B cell (primary cell): ENCODE measurements around the gene FAM13B. TPM values are rescaled to one million over a fixed set of nuclear protein-coding genes. Genes with fewer than 3 reads are reported as not detected.

Experiments
- ATAC-seq: fragments of 200-7000 bp; cut with Tn5 transposase; one replicate; pipeline ENCODE4 v1.10.0; 2021; ENCODE audit warnings: low read depth, mild to moderate bottlenecking, moderate number of reproducible peaks, moderate library complexity
- CTCF ChIA-PET: fragments of 350-600 bp; sonication (Branson Sonifier 250); formaldehyde crosslinking; loops from one replicate; lab custom pipeline; 2021; ENCODE audit warnings: antibody characterized with exemption, inconsistent platforms; lab: Charles Lee
- POLR2A ChIA-PET: fragments of 350-600 bp; sonication (Branson Sonifier 250); formaldehyde crosslinking; loops from one replicate; lab custom pipeline; 2021; ENCODE audit warnings: antibody characterized with exemption; lab: Charles Lee
- DNase-seq: peaks from one replicate; pipeline ENCODE4 v3.0.0; 2013
- H2AFZ ChIP-seq: 2 replicates; pipeline ENCODE4 v1.6.1; 2012; ENCODE audit warnings: mild to moderate bottlenecking, low read depth, low read length; ENCODE audit not compliant: insufficient read depth, poor library complexity, severe bottlenecking
- H3K27ac ChIP-seq, 2 donors: 1 replicate in 1 of 2; 2 replicates in 1 of 2; pipeline ENCODE4 v1.5.1; 2012 to 2013; ENCODE audit warnings: low read length in 2 of 2, mild to moderate bottlenecking in 2 of 2, moderate library complexity in 1 of 2
- H3K27me3 ChIP-seq, 4 experiments: fragments of 200-600 bp in 1 of 4; sonication (generic) in 1 of 4; replicated peaks in 1 of 4; 1 replicate in 2 of 4; 2 replicates in 2 of 4; pipeline versions ENCODE4 v1.6.1 to v1.7.0; 2013 to 2016; ENCODE audit warnings: low read length in 3 of 4, mild to moderate bottlenecking in 2 of 4, mixed read lengths in 1 of 4, moderate library complexity in 1 of 4; ENCODE audit not compliant: insufficient read depth in 4 of 4, control insufficient read depth in 3 of 4; ENCODE audit errors: control extremely low read depth in 1 of 4
- H3K36me3 ChIP-seq, 2 experiments: replicated peaks in 1 of 2; 1 replicate in 1 of 2; 2 replicates in 1 of 2; pipeline versions ENCODE4 v1.6.1 to v1.7.1; 2013; ENCODE audit warnings: low read length in 1 of 2; ENCODE audit not compliant: insufficient read depth in 2 of 2, control insufficient read depth in 1 of 2; ENCODE audit errors: control extremely low read depth in 1 of 2, extremely low read depth in 1 of 2
- H3K4me1 ChIP-seq, 2 donors: fragments of 200-600 bp in 1 of 2; sonication (generic) in 1 of 2; 1 replicate in 1 of 2; 2 replicates in 1 of 2; pipeline versions ENCODE4 v1.5.1 to v1.6.1; 2013 to 2017; ENCODE audit warnings: low read length in 2 of 2; ENCODE audit not compliant: control insufficient read depth in 2 of 2, insufficient read depth in 2 of 2
- H3K4me2 ChIP-seq: replicated peaks from 2 replicates; pipeline ENCODE3; 2012; ENCODE audit warnings: mild to moderate bottlenecking, low read depth, low read length; ENCODE audit not compliant: poor library complexity, severe bottlenecking
- H3K4me3 ChIP-seq, 5 experiments: fragments of 200-600 bp in 1 of 5; sonication (generic) in 1 of 5; 1 replicate in 3 of 5; 2 replicates in 2 of 5; pipeline versions ENCODE4 v1.5.1 to v1.7.0; 2011 to 2016; ENCODE audit warnings: low read length in 4 of 5, mild to moderate bottlenecking in 4 of 5, low read depth in 2 of 5, control low read depth in 1 of 5, moderate library complexity in 1 of 5; ENCODE audit not compliant: insufficient read depth in 1 of 5; ENCODE audit errors: control extremely low read depth in 1 of 5, extremely low read depth in 1 of 5
- H3K79me2 ChIP-seq: fragments of 200-600 bp; sonication (generic); one replicate; pipeline ENCODE4 v1.6.0; 2016; ENCODE audit warnings: low read length; ENCODE audit not compliant: control insufficient read depth, insufficient read depth
- H3K9ac ChIP-seq: fragments of 200-600 bp; sonication (generic); 2 replicates; pipeline ENCODE4 v1.6.1; 2017; ENCODE audit warnings: mild to moderate bottlenecking, low read length, moderate library complexity
- H3K9me3 ChIP-seq, 3 donors: one replicate each; pipeline versions ENCODE4 v1.6.1 to v1.7.1; 2013; ENCODE audit warnings: low read length in 2 of 3; ENCODE audit not compliant: control insufficient read depth in 2 of 3, insufficient read depth in 1 of 3; ENCODE audit errors: control extremely low read depth in 1 of 3
- H4K20me1 ChIP-seq: 2 replicates; pipeline ENCODE4 v1.6.0; 2012; ENCODE audit warnings: mild to moderate bottlenecking, low read length; ENCODE audit not compliant: insufficient read depth, control insufficient read depth, poor library complexity, severe bottlenecking
- H3K27ac Mint-ChIP-seq: one replicate; pipeline ENCODE4 v1.8.0; 2021; ENCODE audit warnings: mixed read lengths
- H3K27me3 Mint-ChIP-seq: one replicate; pipeline ENCODE4 v1.8.0; 2021; ENCODE audit warnings: mixed read lengths
- H3K4me1 Mint-ChIP-seq: one replicate; pipeline ENCODE4 v1.8.0; 2021; ENCODE audit warnings: mixed read lengths
- H3K4me3 Mint-ChIP-seq: one replicate; pipeline ENCODE4 v1.8.0; 2021; ENCODE audit warnings: mixed read lengths
- H3K9me3 Mint-ChIP-seq: one replicate; pipeline ENCODE4 v1.8.0; 2022; ENCODE audit warnings: mixed read lengths; ENCODE audit not compliant: insufficient read depth
- EZH2 ChIP-seq: IDR thresholded peaks from 2 replicates; pipeline ENCODE4 v1.6.1; 2012; ENCODE audit warnings: borderline replicate concordance, low read depth, mild to moderate bottlenecking, moderate library complexity, low read length; ENCODE audit not compliant: insufficient read depth, poor library complexity, severe bottlenecking
- WGBS: methylation state at CpG from one replicate; pipeline ENCODE4 v1.1.5; 2013; ENCODE audit warnings: missing lambda C conversion rate; ENCODE audit not compliant: insufficient coverage; 5-methylcytosine and 5-hydroxymethylcytosine counted together
- intact Hi-C: fragments of 100-400 bp; cut with micrococcal nuclease; formaldehyde crosslinking; loops from one replicate; pipeline ENCODE4 v1.10.0; 2022
- polyA plus RNA-seq: library from polyadenylated mRNA; depleted of rRNA; stranded (reverse); fragments of >200 nt; gene quantifications from 2 replicates; pipeline ENCODE4 v1.2.3, GENCODE V29; 2012
- total RNA-seq, 2 donors: library from RNA; stranded (reverse); fragments of 120-200 nt in 1 of 2; gene quantifications; 1 replicate in 1 of 2; 2 replicates in 1 of 2; pipeline versions ENCODE4 v1.2.3 to v1.2.4, GENCODE V29; 2013 to 2022
- TF ChIP-seq, protein P1 (sequence below): fragments of 200-600 bp; IDR thresholded peaks from one replicate; pipeline ENCODE4 v1.8.0; 2022; ENCODE audit warnings: antibody characterized with exemption, mild to moderate bottlenecking

Gene FAM13B
- total and polyA plus RNA-seq, 2 donors (not counting 1 experiment from before 2014, with no cell fraction given), result 17.3 to 118 TPM

DNA sequence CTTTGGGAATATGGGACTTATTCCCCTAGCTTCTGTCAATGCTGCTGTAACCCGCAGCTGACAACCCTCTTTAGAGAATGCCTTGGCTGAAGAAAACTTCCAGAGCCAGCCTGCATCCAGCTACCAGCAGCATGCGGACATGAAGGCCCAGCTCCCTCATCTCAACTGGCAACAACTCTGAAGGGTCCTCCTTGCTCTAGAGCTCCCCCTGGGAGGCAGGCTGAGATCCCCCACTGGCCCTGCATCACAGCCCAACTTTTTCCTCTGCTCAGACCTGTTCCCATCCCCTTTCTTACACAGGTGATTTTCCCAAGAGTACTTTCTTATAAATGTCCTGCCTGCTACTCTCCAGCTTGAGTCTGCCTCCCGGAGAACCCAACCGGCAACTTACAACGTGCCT lies 32.2 kb upstream of the FAM13B start:
- H3K4me3 ChIP-seq, result no peak overlapping the region
- no peak overlapping the region for H2AFZ ChIP-seq
- H3K4me2 ChIP-seq, result no peak overlapping the region
- H3K9ac ChIP-seq, result no peak overlapping the region
- POLR2A ChIA-PET, result no interaction called here
- H3K79me2 ChIP-seq, result no peaks in the 10 kb centered on the region
- no peak for DNase-seq
- no peak for TF ChIP-seq EZH2
- TF ChIP-seq, protein P1, sequence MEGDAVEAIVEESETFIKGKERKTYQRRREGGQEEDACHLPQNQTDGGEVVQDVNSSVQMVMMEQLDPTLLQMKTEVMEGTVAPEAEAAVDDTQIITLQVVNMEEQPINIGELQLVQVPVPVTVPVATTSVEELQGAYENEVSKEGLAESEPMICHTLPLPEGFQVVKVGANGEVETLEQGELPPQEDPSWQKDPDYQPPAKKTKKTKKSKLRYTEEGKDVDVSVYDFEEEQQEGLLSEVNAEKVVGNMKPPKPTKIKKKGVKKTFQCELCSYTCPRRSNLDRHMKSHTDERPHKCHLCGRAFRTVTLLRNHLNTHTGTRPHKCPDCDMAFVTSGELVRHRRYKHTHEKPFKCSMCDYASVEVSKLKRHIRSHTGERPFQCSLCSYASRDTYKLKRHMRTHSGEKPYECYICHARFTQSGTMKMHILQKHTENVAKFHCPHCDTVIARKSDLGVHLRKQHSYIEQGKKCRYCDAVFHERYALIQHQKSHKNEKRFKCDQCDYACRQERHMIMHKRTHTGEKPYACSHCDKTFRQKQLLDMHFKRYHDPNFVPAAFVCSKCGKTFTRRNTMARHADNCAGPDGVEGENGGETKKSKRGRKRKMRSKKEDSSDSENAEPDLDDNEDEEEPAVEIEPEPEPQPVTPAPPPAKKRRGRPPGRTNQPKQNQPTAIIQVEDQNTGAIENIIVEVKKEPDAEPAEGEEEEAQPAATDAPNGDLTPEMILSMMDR, result no peak
- CTCF ChIA-PET, result interaction anchor here (0.7 to 5.9 kb wide), 9 partner anchors 10 to 436 kb away, joined by 3 to 133 read pairs (median 9); no protein-coding TSS in a partner anchor
- no peaks in the 10 kb centered on the region for H3K36me3 ChIP-seq
- no peak overlapping the region for H3K27ac Mint-ChIP-seq
- no peaks in the 10 kb centered on the region for H3K9me3 Mint-ChIP-seq
- H3K27ac ChIP-seq, result no peak overlapping the region
- intact Hi-C loops, result no loop called here
- ATAC-seq, result no peak
- H3K27me3 ChIP-seq, result no peaks in the 10 kb centered on the region
- no peak overlapping the region for H3K4me3 Mint-ChIP-seq
- H3K4me1 ChIP-seq, result no peaks in the 10 kb centered on the region
- H3K4me1 Mint-ChIP-seq, result peaks cover 4% of the 10 kb centered on the region
- no peaks in the 10 kb centered on the region for H4K20me1 ChIP-seq
- no peaks in the 10 kb centered on the region for H3K27me3 Mint-ChIP-seq
- no peaks in the 10 kb centered on the region for H3K9me3 ChIP-seq
- 91% methylated on average over 2 of the region's 5 CpGs for WGBS

DNA sequence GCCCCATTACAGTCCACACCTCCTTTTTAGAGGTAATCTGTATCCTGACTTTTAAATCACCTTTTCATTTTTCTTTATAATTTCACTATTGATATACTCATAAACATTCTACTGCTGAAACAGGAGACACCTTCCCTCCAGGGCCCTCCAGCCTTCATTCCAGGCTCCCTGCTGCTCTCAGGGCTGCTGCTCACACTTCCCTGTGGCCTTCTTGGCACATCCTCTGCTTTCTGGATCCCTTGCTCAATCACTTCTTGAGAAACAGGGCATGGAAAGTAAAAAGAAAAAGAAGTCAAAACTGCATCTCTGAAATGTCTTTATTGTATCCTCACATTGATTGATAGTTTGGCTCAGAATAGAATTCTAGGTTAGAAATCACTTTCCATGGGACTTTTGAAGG lies 31.6 kb upstream of the FAM13B start:
- DNase-seq (no peak), ATAC-seq (no peak)
- no peaks in the 10 kb centered on the region for H4K20me1 ChIP-seq
- H3K4me3 Mint-ChIP-seq, result no peak overlapping the region
- H3K4me1 Mint-ChIP-seq, result peaks cover 4% of the 10 kb centered on the region
- no peaks in the 10 kb centered on the region for H3K36me3 ChIP-seq
- no peaks in the 10 kb centered on the region for H3K27me3 Mint-ChIP-seq
- H3K9me3 ChIP-seq, result no peaks in the 10 kb centered on the region
- H3K27ac Mint-ChIP-seq, result no peak overlapping the region
- H3K9ac ChIP-seq, result no peak overlapping the region
- no peak overlapping the region for H3K4me3 ChIP-seq
- intact Hi-C loops, result no loop called here
- POLR2A ChIA-PET, result no interaction called here
- no peak overlapping the region for H3K27ac ChIP-seq
- H3K4me2 ChIP-seq, result no peak overlapping the region
- TF ChIP-seq, protein P1, result no peak
- no peak for TF ChIP-seq EZH2
- no peaks in the 10 kb centered on the region for H3K9me3 Mint-ChIP-seq
- CTCF ChIA-PET, result interaction anchor here (0.7 to 5.9 kb wide), 9 partner anchors 10 to 435 kb away, joined by 3 to 133 read pairs (median 9); no protein-coding TSS in a partner anchor
- H3K79me2 ChIP-seq, result no peaks in the 10 kb centered on the region
- no peak overlapping the region for H2AFZ ChIP-seq
- no peaks in the 10 kb centered on the region for H3K4me1 ChIP-seq
- no peaks in the 10 kb centered on the region for H3K27me3 ChIP-seq
